GM18870 (cell line): ENCODE measurements around the gene CPEB4.

Experiments
- ATAC-seq: cut with Tn5 transposase; IDR thresholded peaks from one replicate; pipeline ENCODE4 v1.9.1; 2021; ENCODE audit warnings: moderate library complexity; ENCODE audit not compliant: unreplicated experiment

The CPEB4 gene

DNA sequence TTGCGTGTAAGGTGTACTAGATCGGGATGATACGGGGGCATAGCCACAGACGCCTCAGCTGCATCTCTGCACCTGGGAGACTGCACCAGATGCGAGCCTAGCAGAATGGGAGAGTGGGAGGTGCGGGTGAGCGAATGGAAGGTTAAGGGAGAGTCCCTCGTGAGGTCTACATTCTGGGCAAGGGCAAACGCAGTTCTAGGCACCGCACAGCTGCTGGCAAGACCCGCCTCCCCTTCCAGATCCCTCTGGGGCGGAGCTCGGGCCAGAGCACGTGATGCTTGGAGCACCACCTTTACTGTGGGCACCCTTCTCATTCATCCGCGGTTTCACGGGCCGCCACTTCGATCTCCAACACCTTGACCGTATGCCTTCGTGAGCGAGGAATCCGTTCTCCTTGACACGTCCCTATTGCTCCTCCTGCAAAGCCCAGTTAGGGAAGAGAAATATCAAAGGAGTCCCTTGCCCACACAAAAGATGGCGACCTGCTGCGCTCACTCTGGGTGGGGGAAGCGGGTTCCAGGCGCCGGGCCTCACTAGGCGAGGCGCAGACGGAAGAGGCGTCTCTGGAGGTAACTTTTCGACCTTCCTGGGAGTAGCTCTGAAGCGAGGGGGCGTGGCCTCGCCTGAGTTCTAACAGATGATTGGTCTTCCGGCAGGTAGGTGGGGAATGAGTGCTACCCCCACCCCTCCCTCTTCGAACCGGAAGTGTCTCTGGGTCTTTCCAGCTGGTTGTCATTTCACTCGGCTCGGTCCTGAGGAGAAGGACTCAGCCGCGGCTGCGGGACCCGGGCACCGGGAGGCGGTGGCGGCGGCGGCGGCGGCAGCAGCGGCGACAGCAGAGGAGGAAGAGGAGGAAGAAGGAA lies at the start of gene CPEB4:
CPEB4 (plus strand) TSS at position 740 of the 863 bp plus-strand sequence. CDS start 1,385 bp downstream, outside the sequence.
- ATAC-seq, result peak; percentile 89

DNA sequence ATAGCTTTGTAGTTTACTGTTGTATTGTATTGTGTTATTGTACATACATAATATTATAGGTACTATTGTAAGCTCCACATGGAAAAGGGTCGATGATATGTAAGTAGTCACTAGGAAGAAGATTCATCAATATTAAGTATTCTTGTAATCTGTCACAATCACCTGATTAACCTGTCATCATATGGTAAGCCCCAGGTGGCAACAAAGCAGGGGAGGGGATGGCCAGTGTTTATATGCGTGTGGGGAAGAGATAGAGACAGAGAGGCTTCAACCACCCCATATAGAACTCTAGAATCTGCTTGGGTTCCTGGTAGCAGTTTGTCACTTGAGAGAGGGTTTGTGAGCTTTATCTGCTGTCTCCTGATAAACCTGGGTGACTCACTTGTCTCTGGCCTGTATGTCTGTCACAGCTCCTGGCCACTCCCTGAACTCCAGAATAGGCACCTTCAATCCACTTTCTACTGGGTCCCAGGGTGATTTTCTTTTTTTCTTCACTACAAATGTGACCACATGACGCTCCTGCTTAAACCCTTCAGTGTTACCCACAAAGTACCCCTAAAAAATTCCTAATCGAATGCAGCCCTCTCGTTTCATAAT lies 48.9 kb upstream of the CPEB4 start:
- no peak for ATAC-seq

DNA sequence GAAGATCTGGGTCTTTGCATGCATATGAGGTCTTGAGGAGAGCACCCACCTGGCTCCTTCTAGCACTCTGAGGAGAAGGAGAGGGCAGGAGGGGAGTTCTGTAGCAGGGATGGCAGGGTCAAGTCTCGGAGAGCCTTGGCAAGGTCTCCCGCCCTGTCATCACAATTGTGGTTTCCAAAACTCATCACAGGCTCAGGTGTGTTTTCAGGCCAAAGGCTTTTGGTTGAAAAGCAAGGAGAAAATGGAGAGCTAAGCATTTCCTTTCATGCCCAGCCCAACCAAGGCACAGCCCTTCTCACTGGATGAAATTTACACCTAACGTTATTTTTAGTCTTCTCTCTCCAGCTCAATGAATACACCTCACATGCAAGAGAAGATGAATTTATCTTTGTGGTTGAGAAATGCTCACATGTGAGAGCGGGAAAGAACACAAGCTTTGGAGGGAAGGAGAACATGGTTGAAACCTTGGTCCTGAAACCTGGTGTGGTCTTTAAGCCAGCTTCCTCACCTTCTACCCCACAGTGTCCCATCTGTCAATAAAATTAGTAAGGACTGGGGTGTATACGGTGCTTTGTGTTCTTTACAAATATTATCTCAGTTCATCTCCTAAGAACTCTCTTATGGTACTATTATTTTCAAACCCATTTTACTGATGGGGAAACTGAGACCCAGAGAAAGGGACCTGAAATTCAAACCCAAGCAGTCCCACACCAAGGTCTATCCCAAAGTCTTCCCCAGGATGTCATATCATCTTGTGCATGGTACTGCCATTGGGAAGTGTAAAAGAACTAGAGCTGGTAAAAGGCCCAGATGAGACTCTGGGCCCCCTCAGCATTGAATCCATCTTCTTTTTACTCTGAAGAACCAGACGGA lies 47.8 kb upstream of the CPEB4 start:
- ATAC-seq, result no peak

DNA sequence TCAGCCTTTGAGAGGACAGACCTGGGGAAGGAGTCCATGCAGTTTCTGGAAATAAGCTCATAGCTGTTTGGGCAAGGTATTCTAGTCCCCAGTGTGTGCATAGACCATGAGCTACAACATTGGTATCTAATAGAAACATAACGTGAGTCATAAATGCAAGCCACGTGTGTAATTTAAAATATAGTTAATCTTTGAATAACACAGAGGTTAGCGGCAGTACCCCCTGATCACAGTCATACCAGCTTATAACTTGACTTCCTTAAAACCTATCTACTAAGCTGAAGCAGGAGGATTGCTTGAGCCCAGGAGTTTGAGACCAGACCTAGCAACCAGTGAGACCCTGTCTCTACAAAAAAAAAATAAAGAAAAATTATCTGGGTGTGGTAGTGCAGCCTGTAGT lies 46.4 kb upstream of the CPEB4 start:
- ATAC-seq, result no peak

DNA sequence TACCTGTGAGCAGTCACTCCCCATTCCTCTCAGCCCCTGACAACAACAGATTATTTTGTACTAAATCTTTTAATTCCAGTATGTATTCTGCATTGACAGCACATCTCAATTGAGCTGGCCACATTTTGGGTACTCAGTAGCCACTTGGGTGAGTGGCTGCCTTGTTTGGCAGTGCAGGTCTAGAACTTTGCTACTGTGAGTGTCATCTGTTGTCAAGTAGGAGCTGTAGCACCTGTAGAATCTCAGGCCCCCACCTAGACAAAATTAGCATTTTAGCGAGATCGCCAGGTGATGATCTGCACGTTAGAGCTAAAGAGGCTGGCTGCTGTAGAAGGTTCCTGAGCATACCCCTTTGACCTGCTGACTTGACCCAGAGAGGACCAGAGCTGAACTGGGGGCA lies 44.4 kb upstream of the CPEB4 start:
- ATAC-seq, result no peak

DNA sequence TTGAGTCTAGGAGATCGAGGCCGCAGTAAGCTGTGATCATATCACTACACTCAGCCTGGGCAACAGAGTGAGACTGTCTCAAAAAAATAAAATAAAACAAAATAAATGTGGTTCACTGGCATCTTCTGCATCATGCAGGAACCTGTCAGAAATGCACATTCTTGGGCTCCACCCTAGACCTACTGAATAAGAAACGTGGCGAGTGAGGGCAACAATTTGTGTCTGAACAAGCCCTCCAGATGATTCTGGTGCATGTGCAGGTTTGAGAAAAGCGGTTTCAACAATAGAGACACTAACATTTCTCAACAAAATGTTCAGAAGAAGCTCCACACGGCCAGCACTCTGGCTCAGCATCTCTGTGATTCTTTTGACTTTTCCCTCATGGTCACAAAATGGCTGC lies 42.8 kb upstream of the CPEB4 start:
- ATAC-seq, result no peak

DNA sequence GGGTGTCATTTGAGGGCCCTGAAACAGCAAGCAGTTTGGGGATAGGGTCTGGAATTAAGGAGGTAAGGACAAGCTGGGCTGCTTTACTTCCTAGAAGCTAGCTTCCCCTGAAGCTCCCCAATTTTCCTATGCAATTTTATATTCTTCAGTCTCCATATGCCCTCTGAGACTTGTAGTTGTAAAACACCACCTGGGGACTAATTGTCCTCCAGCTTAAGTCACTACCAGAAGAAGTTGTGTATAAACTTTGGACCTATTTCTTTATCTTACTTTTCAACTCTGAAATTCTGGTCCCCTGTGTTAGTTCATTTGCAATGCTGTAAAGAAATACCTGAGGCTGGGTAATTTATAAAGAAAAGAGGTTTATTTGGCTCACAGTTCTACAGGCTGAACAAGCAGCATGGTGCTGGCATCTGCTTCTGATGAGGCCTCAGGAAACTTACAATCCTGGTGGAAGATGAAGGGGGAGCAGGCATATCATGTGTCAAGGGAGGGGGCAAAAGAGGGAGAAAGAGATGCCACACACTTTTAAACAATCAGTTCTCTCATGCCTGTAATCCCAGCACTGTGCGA lies 41.1 kb upstream of the CPEB4 start:
- no peak for ATAC-seq

DNA sequence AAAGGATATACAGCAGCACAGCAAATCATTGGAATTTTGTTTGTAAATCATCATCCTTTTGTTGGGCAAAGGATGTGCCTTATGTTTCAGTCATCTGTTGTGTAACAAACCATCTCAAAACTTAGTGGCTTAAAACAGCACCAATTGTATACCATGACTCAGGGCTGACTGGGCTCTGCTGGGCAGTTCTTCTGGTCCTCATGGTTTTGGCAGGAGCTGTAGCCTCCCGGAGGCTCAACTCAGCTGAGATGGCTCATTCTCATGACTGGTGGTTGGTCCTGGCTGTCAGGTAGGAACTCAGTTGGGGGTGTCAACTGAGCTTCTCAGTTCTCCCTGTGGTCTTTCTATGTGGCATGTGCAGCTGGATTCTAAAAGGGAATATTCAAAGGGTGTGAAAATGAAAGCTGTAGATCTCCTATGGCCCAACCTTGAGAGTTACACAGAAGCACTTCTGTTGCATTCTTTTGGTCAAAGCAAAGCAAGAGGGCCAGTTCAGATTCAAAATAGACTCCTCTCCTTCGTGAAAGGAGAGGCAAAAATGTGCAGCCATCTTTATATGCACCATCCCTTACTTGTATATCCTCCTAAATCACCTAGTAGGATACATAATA lies 39.1 kb upstream of the CPEB4 start:
- ATAC-seq, result no peak

DNA sequence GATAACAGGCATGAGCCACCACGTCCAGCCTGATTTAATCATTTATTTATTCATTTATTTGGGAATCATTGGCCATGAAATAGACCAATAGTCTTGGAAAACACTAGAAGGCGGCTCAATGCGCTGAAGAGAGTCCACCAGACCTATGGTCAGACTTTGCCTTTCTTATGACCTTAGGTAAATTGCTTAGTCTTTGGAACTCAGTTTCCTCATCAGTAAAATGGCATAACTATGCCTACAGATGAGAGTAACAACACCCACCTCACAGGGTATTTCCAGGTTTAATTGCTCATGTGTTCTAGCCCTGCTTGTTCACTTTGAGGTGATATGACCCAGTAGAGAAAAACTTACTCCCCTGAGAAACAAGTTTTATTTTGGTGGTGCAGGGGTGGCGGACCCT lies 38.2 kb upstream of the CPEB4 start:
- ATAC-seq, result no peak

DNA sequence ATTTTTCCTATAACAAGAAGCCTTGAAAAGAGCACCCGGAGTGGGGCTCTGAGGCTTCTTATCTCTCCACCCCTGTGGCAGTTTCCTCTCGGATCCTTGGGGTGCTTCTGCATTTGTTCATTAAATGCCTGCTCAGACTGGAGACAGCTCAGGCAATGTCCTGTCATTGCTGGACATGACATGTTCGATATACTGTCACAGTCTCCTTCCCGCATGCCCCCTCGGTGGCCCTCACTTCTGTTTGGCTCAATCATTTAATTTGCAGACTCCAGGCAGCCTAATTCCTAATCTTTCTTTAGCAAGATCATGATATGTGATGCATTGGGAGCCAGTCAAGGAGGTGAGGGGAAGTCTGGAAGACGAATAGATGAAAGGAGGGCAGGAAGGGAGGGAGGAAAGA lies 37.5 kb upstream of the CPEB4 start:
- ATAC-seq, result no peak

DNA sequence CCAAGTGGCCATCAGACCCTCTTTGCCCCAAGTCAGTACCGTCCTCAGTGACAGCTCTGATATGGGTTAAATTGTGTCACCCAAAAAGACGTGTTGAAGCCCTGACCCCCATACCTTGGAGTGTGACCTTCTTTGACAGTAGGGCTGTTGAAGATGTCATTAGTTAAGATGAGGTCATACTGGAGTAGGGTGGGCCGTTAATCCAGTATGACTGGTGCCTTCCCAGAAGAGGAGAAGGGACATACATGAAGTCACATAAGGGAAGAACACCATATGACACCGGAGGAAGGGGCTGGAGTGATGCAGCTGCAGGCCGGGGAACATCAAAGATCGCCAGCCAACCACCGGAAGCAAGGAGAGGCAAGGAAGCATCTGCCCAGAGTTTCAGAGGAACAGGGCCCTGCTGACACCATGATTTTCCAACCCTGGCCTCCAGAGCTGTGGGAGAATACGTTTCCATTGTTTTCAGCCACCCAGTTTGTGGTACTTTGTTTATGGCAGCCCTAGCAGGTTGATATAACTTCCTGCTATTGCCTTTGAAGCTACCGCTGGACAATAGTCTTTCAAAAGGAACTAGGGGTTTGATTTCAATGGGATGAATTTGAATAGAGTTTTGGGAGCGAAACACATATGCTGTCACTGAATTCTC lies 36.4 kb upstream of the CPEB4 start:
- no peak for ATAC-seq

DNA sequence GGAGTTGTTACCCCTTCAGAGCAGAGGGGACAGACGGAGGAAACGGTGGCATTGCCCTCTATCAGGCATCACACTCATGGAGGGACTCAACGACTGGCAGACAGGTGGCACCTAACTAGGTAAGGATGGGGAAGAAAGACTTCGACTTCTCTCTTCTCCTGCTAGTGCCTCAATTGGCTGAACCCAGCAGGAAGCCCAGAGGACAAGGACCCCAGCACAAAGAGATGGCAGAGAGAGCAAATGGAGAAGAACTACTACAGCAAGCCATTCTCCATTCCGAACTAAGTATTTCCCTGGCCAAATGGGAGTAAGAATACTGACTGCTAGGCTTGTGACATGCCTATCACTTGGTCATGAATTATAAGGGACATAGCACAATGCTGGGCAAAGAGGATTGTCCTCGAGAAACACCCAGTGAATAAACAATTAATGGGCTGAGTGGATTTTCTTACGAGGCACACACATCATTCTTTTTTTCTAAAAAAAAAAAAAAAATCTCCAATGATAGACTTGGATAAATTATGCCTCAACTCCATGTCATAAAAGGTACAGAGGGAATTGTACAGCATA lies 35.3 kb upstream of the CPEB4 start:
- ATAC-seq, result no peak

DNA sequence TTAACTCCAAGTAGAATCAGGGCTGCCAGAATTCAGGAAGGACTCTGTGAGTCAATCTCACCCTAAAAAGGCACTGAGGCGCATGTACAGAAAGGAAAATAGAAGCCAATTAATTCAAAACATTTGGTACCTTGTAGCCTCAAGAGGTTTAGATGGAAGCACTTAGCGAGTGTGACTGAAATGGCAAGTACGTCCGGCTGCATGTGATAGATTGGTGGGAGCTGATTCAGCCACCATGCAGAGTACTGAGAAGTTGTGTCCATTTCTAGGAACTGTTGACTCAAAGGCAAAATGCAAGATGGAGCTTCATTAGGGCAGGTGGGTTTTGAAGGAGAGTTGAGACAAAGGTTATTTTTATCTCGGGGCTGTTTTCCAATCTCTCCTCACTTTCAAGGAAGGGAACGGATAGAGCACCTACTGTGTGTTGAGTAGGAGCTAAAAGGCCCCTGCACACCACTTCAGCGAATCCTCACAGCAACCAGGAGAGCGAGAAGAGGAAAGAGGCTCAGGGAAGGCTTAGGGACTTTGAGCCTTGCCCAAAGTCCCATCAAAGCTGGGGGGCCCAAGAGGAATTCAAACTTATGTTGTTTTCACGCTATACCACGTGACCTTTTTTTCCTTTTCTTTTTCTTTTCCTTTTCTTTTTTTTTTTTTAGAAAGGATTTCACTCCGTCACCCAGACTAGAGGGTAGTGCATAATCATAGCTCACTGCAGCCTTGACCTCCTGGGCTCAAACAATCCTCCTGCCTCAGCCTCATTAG lies 34.6 kb upstream of the CPEB4 start:
- no peak for ATAC-seq

DNA sequence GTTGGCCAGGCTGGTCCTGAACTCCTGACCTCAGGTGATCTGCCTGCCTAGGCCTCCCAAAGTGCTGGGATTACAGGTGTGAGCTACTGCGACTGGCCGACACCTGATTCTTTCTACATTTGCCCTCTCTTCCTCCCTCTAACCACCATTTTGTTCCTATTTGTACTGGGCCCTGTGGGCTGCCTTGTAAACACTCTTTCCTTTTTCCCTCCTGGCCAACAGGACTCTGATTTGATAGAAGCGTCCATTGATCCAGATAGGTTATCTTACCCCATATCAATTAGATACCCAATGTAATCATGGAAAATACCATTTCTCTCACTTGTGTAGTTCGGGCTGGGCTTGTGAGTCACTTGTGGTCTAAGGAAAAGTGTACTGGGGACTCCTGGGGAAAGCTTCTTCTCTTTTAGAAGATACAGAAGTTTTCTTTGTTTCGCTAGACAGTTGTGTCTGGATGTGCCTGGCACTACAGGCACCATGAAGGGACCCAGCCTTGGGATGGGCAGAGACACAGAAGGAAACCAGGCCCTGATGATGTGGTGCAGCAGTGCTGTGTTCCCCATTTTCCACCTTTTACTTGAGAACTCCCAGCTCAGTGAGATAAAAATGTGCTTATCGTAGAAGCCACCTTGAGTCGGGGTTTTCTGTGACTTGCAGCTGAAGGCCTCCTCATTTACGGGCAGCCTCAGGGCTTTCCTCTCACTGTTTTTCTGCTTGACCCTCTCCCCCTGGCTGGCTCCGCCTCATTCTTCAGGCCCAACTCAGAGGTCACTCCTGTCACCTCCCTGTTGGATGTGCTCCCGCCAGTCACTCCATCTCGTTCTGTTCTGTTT lies 32.8 kb upstream of the CPEB4 start:
- no peak for ATAC-seq

DNA sequence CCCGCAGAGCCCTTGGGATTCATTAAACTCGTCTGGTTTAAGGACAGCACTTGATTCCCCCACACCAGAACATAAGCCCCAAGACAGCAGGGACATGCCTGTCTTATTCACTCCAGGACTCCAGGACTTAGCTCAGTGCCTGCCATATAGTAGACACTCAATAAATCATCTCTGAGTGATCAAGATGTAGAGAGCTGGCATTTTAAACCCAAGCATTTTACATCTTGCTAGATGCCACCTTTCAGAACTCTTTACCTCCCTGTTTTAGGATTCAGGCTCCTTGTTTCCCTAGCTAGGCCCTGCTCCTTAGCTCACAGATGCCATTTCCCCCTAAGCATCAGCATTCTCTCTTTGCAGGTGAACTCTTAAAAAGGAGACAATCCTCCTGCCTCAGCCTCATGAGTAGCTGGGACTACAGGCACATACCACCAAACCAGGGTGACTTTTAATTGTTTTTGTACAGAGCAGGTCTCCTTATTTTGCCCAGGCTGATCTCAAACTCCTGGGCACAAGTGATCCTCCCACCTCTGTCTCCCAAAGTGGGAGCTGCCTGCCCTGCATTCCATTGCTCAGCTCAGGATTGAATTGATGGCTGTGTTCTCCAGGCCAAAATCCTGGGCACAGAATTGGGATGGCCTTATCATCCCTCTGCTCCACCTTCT lies 32.0 kb upstream of the CPEB4 start:
- no peak for ATAC-seq

DNA sequence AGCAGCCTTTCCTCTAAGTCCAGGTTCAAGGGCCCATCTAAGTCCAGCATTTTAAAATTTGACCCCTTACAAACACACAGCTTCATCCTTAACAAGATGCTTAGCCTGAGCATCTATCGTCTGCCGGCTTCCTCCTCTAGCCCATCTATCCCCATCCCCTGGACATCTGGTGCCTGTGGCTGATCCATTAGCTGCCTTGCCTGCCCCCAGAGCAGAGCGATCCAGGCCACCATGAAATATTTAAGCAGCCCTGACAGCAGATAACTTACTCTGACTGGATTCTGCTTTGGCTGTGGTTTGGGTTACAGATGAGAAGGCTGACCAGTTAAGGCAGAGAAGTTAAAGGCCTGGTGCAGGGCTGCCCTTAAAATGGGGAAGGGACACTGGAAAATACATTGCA lies 30.9 kb upstream of the CPEB4 start:
- no peak for ATAC-seq

DNA sequence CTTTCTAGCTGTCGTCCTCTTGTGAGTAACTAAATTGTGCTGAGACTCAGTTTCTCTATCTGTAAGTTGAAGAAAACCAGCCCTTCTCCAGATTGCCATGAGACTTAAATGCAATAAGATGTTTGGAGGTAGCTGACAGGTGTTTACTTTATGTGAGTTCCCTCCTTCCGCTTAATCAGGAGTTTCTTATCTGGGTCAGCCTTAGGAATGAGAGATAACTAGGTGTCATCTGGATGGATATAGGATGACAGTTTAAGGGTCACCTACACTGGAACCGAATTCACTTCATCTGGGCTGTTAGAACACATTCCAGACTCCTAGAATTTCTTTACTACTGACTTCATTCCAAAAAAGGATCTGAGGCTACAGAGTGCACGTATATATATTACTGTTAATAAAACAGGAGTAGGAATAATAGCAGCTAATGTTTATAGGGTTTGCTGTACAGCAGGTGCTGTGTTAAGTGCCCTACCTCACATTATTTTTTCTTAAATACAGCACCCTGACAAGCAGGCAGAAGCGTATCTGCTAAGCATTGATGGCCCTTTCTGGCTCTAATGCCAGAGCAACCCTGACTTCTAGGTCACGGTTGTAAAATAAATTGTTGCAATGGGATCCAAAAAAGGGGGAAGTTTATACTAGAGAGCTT lies 30.0 kb upstream of the CPEB4 start:
- no peak for ATAC-seq
